Fibroblast of lung (primary cell): ENCODE data around the gene TMEM123. TPM values are rescaled to one million over a fixed set of nuclear protein-coding genes. Genes with fewer than 3 reads are reported as not detected.

Experiments used
- DNase-seq, 2 donors: peaks; one replicate each; pipeline versions ENCODE4 v3.0.0 to v3.0.0-alpha.2; 2010; ENCODE audit warnings: low read depth in 2 of 2
- H2AFZ ChIP-seq: 2 replicates; pipeline ENCODE4 v1.5.1; 2012; ENCODE audit warnings: low read length, control low read depth, inconsistent platforms
- H3K27ac ChIP-seq: 2 replicates; pipeline ENCODE4 v1.5.1; 2011; ENCODE audit warnings: low read length, control low read depth; ENCODE audit not compliant: insufficient read depth
- H3K27me3 ChIP-seq: 2 replicates; pipeline ENCODE4 v1.5.1; 2011; ENCODE audit warnings: mild to moderate bottlenecking, low read length; ENCODE audit not compliant: control insufficient read depth, insufficient read depth
- H3K36me3 ChIP-seq: 2 replicates; pipeline ENCODE4 v1.5.1; 2011; ENCODE audit warnings: low read length; ENCODE audit not compliant: control insufficient read depth, insufficient read depth
- H3K4me1 ChIP-seq: 2 replicates; pipeline ENCODE4 v1.5.1; 2011; ENCODE audit warnings: low read length; ENCODE audit not compliant: control insufficient read depth, insufficient read depth; ENCODE audit errors: extremely low read depth
- H3K4me2 ChIP-seq: 2 replicates; pipeline ENCODE4 v1.5.1; 2011; ENCODE audit warnings: low read length, control low read depth; ENCODE audit not compliant: insufficient read depth; ENCODE audit errors: extremely low read depth
- H3K4me3 ChIP-seq, 4 experiments: fragments of 200-600 bp in 1 of 4; sonication (generic) in 1 of 4; replicated peaks in 1 of 4; 2 replicates each; pipeline ENCODE4 v1.5.1; 2011 to 2016; ENCODE audit warnings: low read length in 4 of 4, low read depth in 3 of 4, mild to moderate bottlenecking in 3 of 4, control low read depth in 2 of 4, inconsistent platforms in 1 of 4, mixed read lengths in 1 of 4; ENCODE audit not compliant: insufficient read depth in 1 of 4; ENCODE audit errors: control extremely low read depth in 1 of 4
- H3K79me2 ChIP-seq: 2 replicates; pipeline ENCODE4 v1.5.1; 2012; ENCODE audit warnings: mild to moderate bottlenecking, low read length, inconsistent platforms; ENCODE audit not compliant: control insufficient read depth, insufficient read depth
- H3K9ac ChIP-seq: 2 replicates; pipeline ENCODE4 v1.5.1; 2011; ENCODE audit warnings: mild to moderate bottlenecking, low read length, control low read depth; ENCODE audit not compliant: insufficient read depth
- H3K9me3 ChIP-seq: 2 replicates; pipeline ENCODE4 v1.5.1; 2012; ENCODE audit warnings: low read depth, low read length; ENCODE audit not compliant: control insufficient read depth, insufficient read depth
- H4K20me1 ChIP-seq: 2 replicates; pipeline ENCODE4 v1.5.1; 2011; ENCODE audit warnings: low read length; ENCODE audit not compliant: control insufficient read depth, insufficient read depth; ENCODE audit errors: extremely low read depth
- EZH2 ChIP-seq: IDR thresholded peaks from 2 replicates; pipeline ENCODE4 v1.5.1; 2012; ENCODE audit warnings: low read length, control low read depth, mild to moderate bottlenecking; ENCODE audit errors: missing control alignments
- polyA plus RNA-seq, 2 donors: library from polyadenylated mRNA; depleted of rRNA in 1 of 2; stranded (reverse) in 1 of 2; unstranded in 1 of 2; fragments of >200 nt; gene quantifications; 2 replicates each; pipeline ENCODE4 v1.2.1, GENCODE V29; 2011 to 2012; ENCODE audit warnings: missing spikeins in 1 of 2
- total RNA-seq: library from RNA; depleted of rRNA; stranded (reverse); fragments of >200 nt; gene quantifications from 2 replicates; pipeline ENCODE4 v1.2.1, GENCODE V29; 2014
- TF ChIP-seq, protein P1 (sequence below), 2 donors: IDR thresholded peaks in 1 of 2; conservative IDR thresholded peaks in 1 of 2; 1 replicate in 1 of 2; 2 replicates in 1 of 2; pipeline ENCODE4 v1.5.1; 2011 to 2012; ENCODE audit warnings: low read length in 2 of 2, control low read depth in 1 of 2, inconsistent platforms in 1 of 2, low read depth in 1 of 2, mild to moderate bottlenecking in 1 of 2

The TMEM123 gene
- total and polyA plus RNA-seq, 2 donors (not counting 1 experiment from before 2014, with no cell fraction given) = 127 to 355 TPM

DNA sequence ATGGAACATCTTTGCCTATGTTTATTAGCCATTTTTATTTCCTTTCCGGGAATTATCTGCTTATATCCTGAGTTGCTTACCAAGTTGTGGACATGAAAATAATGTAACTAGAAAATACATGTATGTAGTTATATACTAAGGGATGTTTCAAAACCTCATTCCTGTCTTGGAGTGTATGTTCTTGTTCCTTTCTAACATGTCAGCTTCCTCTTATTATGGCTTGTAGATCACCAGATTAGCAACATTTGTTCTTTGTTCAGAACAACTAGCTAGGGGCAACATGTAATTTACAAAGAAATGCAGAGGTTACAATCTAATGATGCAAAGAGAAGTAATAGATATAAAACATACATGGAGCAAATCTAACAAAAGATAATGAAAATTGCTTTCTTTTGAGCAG, 13.1 kb upstream of the TMEM123 start:
- no peak overlapping the region for H3K4me3 ChIP-seq
- no peak overlapping the region for H2AFZ ChIP-seq
- no peaks in the 10 kb centered on the region for H3K9me3 ChIP-seq

DNA sequence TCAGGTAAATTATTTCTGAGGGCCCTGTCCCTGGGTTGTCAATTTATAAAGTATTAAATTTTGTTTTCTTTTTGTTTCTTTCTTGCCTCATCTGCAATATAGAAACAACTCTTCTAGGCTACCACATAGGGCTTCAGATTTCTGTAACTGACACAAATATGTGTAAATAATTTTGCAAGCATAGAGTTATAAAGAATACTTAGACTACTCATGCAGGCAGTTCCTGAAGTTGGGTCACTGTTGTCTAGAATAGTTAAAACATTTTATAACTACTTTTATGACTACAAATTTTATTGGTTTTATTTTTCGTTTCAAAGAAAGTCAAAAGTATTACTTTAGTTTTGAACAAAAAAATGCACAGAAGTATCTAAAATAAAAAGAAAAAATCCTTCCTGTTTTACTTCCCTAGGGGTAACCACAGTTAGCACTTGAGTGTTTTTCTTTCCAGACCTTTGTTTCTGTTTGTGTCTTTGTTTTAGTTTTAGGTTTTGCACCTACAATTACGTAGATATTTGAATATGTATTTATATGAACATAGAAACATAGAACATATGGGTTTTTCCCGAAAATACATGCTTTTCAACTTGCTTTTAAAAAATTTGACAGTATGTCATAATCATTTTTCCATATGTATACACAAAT, 12.4 kb upstream of the TMEM123 start:
- no peaks in the 10 kb centered on the region for H3K27me3 ChIP-seq
- TF ChIP-seq, protein P1, sequence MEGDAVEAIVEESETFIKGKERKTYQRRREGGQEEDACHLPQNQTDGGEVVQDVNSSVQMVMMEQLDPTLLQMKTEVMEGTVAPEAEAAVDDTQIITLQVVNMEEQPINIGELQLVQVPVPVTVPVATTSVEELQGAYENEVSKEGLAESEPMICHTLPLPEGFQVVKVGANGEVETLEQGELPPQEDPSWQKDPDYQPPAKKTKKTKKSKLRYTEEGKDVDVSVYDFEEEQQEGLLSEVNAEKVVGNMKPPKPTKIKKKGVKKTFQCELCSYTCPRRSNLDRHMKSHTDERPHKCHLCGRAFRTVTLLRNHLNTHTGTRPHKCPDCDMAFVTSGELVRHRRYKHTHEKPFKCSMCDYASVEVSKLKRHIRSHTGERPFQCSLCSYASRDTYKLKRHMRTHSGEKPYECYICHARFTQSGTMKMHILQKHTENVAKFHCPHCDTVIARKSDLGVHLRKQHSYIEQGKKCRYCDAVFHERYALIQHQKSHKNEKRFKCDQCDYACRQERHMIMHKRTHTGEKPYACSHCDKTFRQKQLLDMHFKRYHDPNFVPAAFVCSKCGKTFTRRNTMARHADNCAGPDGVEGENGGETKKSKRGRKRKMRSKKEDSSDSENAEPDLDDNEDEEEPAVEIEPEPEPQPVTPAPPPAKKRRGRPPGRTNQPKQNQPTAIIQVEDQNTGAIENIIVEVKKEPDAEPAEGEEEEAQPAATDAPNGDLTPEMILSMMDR (conservative IDR thresholded peaks at IDR 0.05 in 1 of 2, IDR thresholded peaks at IDR 0.05 in 1 of 2; ENCODE audit: low read depth in 1 of 2, low read length in 2 of 2) = no peak
- TF ChIP-seq EZH2 = no peak
- no peaks in the 10 kb centered on the region for H3K9me3 ChIP-seq
- no peak overlapping the region for H2AFZ ChIP-seq
- no peak overlapping the region for H3K4me3 ChIP-seq
- no peak for DNase-seq
- H3K79me2 ChIP-seq = no peaks in the 10 kb centered on the region
- no peaks in the 10 kb centered on the region for H4K20me1 ChIP-seq
- H3K27ac ChIP-seq = no peak overlapping the region
- H3K36me3 ChIP-seq = no peaks in the 10 kb centered on the region
- H3K4me1 ChIP-seq = peaks cover 7% of the 10 kb centered on the region
- H3K9ac ChIP-seq = no peak overlapping the region
- H3K4me2 ChIP-seq = no peak overlapping the region

More for the DNA sequence above, 13.1 kb upstream of the TMEM123 start:
- Histone ChIP-seq H3K4me2 (no peak overlapping the region), H3K79me2 (no peaks in the 10 kb centered on the region), H3K36me3 (no peaks in the 10 kb centered on the region), H3K27ac (no peak overlapping the region), H3K9ac (no peak overlapping the region), H4K20me1 (no peaks in the 10 kb centered on the region), H3K4me1 (peaks cover 7% of the 10 kb centered on the region), H3K27me3 (no peaks in the 10 kb centered on the region)
- no peak for TF ChIP-seq EZH2
- TF ChIP-seq, protein P1 (conservative IDR thresholded peaks at IDR 0.05 in 1 of 2, IDR thresholded peaks at IDR 0.05 in 1 of 2; ENCODE audit: low read depth in 1 of 2, low read length in 2 of 2) = no peak
- DNase-seq = no peak

DNA sequence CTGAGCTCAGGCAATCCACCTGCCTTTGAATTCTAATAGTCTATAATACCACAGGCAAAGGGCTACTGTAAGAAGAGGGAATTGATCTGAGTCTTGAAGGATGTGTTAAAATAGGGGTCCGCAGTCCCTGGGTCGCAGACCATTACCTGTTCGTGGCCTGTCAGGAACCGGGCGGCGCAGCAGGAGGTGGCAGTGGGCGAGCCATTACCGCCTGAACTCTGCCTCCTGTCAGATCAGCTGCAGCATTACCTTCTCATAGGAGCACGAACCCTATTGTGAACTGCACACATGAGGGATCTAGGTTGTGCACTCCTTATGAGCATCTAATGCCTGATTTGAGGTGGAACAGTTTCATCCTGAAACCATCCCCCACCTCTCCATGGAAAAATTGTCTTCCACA, 11.5 kb upstream of the TMEM123 start:
- DNase-seq = no peak
- no peak overlapping the region for H3K9ac ChIP-seq
- H2AFZ ChIP-seq = no peak overlapping the region
- H3K36me3 ChIP-seq = no peaks in the 10 kb centered on the region
- no peaks in the 10 kb centered on the region for H3K27me3 ChIP-seq
- H3K4me2 ChIP-seq = no peak overlapping the region
- H3K4me3 ChIP-seq = no peak overlapping the region
- peaks cover 5% of the 10 kb centered on the region for H3K4me1 ChIP-seq
- H3K27ac ChIP-seq = no peak overlapping the region
- H4K20me1 ChIP-seq = no peaks in the 10 kb centered on the region
- no peaks in the 10 kb centered on the region for H3K79me2 ChIP-seq
- H3K9me3 ChIP-seq = no peaks in the 10 kb centered on the region
- no peak for TF ChIP-seq EZH2
- TF ChIP-seq, protein P1 (conservative IDR thresholded peaks at IDR 0.05 in 1 of 2, IDR thresholded peaks at IDR 0.05 in 1 of 2; ENCODE audit: low read depth in 1 of 2, low read length in 2 of 2) = no peak
